Omental fat pad (tissue), 4 donors: ENCODE data around the gene COL4A1. TPM values are rescaled to one million over a fixed set of nuclear protein-coding genes. Genes with fewer than 3 reads are reported as not detected.
A peak's percentile ranks its signal among the peaks of the same experiment; 100 is the strongest.

ENCODE experiments used
- ATAC-seq: fragments of 150-250 bp; one replicate; pipeline ENCODE4 v1.9.1; 2016; ENCODE audit warnings: mild to moderate bottlenecking, moderate library complexity; ENCODE audit not compliant: low FRiP score
- DNase-seq: peaks from one replicate; pipeline ENCODE4 v3.0.0-alpha.2; 2019; ENCODE audit warnings: low spot score
- total RNA-seq, 4 donors: library from RNA; depleted of rRNA; stranded (reverse); fragments of >200 nt; gene quantifications; one replicate each; pipeline ENCODE4 v1.1.0, GENCODE V29; 2016
- TF ChIP-seq, protein P1 (sequence below), 3 donors: fragments of 450-650 bp; IDR thresholded peaks; one replicate each; pipeline ENCODE4 v1.5.1; 2016 to 2017; ENCODE audit warnings: antibody characterized with exemption in 3 of 3, mild to moderate bottlenecking in 3 of 3, moderate library complexity in 2 of 3

Gene COL4A1
- total RNA-seq, 4 donors from 2014 or later = 611 to 1,113 (median 995) TPM

DNA sequence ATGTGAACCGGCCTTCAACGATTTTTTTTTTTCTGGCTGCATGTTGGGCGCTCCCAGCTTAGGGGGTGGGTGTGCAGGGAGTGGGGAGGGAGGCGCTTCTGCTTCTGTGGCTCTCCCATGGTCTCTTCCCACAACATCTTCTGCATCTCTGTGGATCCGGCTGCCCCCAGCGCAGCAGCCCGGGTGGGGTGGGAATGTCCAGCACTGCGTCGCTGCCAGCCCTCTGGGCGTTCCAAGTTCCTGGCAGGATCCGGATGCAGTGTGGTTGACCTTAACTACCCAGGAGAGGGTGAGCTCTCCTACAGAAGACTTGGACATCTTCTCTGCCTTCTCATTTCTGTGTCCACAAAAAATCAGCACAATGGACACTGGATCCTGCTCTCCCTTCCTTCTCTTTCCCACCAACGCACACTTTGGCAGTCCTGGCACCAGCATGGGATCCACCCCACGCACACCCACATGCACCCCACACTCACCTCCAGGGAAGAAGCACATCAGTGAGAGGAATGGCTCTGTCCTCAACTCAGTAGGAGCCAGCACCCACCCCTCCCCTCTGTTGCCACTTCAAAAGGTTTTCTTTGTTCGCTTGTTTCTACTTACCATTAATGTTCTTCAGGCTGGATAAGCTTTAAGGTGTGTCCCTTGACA, 177.3 kb downstream of the COL4A1 start:
- DNase-seq (no peak), ATAC-seq (no peak)
- TF ChIP-seq, protein P1, sequence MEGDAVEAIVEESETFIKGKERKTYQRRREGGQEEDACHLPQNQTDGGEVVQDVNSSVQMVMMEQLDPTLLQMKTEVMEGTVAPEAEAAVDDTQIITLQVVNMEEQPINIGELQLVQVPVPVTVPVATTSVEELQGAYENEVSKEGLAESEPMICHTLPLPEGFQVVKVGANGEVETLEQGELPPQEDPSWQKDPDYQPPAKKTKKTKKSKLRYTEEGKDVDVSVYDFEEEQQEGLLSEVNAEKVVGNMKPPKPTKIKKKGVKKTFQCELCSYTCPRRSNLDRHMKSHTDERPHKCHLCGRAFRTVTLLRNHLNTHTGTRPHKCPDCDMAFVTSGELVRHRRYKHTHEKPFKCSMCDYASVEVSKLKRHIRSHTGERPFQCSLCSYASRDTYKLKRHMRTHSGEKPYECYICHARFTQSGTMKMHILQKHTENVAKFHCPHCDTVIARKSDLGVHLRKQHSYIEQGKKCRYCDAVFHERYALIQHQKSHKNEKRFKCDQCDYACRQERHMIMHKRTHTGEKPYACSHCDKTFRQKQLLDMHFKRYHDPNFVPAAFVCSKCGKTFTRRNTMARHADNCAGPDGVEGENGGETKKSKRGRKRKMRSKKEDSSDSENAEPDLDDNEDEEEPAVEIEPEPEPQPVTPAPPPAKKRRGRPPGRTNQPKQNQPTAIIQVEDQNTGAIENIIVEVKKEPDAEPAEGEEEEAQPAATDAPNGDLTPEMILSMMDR (IDR thresholded peaks at IDR 0.05) = no peak

DNA sequence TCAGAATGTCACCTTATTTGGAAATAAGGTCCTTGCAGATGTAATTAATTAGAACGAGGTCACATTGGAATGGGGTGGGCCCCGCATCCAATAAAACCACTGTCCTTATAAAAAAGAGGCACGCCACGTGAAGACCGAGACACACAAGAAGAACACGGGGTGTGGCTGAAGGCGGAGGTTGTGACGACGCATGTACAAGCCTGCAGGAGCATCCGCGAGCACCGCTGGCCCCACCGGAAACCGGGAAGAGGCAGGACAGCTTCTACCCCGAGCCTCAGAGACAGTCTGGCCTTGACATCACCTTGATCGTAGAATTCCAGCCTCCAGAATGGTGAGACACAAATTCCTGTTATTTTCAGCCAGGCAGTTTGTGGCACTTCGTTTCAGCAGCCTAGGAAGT, 177.9 kb downstream of the COL4A1 start:
- no peak for DNase-seq
- ATAC-seq = no peak
- TF ChIP-seq, protein P1 (IDR thresholded peaks at IDR 0.05) = no peak

DNA sequence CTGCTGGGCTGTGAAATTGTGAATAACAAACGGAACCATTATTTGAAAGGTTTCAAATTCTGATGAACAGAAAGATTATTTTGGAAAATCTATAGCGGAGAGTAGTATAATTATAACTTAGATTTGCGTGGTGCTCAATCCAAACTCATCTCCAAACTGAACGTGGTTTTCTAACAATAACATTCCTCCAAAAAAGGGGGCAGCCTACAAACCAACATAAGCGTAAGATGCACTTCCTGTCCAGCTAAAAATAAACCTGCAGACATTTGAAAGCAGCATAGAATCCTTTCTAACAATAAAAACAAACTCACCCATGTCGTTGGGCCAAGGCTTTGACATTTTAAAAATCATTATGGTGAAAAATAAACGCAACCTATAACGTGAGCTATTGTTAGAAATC, 178.4 kb downstream of the COL4A1 start:
- ATAC-seq = no peak
- DNase-seq = no peak
- TF ChIP-seq, protein P1 (IDR thresholded peaks at IDR 0.05) = no peak

DNA sequence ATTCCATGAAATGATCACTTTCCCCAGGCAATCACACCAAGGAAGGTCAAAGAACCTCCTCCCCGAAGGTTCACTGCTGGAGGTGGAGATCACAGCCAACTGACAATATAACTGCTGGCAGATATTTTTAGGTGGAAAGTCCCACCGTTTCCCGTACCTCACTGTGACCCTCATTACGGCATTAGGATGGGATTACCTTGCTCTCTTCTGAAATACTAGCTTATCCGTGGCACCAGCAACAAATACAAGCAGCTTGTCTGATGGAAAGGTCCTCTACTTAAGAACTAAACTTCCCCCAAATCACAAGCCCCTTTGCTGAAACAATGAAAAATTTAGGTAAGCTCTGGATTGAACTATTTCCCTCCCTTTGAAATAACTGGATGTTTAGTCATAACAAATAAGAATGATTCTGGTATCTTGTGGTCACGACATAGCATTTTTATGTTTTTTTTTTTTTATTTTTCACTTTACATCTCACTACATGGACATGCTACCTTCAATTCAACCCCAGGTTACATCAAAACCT, 178.9 kb downstream of the COL4A1 start:
- DNase-seq (no peak), ATAC-seq (no peak)
- TF ChIP-seq, protein P1 (IDR thresholded peaks at IDR 0.05) = no peak

DNA sequence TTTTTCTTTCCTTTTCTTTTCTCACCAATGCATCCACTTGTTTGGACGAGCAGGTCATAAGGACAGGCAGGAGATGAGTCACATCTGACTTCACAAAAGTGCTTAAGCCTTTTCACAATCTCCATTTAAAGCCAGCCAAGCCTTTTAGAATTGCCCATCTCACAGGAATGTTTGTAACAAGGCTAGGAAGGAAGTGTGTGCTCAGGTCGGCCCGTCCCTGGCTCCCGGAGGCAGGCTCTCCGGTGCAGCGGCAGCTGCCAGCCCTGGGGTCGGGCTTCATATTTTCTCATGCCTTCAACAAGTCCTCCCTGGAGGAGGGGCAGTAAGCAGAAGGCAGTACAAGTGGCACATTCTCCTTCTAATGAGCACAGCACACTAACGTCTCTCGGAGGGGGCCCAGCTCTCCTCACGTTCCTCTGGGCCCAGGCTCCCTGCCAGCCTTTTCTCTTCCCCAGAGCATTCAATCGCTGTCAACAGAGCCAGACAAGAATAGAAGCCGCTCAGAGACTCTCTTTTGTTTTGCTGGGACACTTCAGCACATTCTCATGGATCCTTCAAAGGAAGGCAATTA, 180.5 kb downstream of the COL4A1 start:
- no peak for DNase-seq
- TF ChIP-seq, protein P1 (IDR thresholded peaks at IDR 0.05) = no peak
- peak; percentile 92 for ATAC-seq

DNA sequence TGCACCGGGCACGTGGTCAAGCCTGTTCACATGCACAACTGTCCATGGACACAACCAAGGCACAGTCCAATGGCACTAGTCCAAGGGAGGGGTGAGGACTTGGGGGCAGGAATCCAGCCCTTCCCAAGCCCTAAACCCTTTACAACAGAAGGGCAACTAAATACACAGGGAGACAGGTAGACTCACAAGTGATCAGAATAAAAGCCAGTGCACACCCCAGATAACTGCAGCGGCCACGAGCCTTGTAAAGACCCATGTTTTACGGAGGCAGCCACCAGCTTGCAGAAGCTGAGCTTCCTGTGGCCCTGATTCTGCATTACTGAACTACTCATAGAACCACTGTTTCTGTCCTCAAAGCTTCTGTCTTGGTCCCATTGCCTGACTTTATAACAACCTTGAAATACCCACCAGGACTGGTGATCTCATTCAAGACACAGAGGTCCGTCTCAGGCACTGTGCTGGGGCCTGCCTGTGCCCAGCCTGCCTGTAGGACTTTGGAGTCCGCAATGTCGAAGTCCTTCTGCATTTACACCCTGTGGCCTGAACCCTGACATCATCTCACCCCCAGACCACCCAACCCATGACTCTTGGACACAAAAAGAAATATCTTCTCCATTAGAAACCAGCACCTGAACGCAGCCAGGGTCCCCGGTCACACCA, 181.2 kb downstream of the COL4A1 start:
- ATAC-seq = no peak
- TF ChIP-seq, protein P1 (IDR thresholded peaks at IDR 0.05) = no peak
- no peak for DNase-seq
